HUES6 (cell line): Measurements from ENCODE around the gene SATB2.

Experiments
- H3K27ac ChIP-seq: 2 replicates; pipeline ENCODE4 v1.7.0; 2013; ENCODE audit warnings: low read depth, mild to moderate bottlenecking, low read length, inconsistent platforms
- H3K27me3 ChIP-seq: 2 replicates; pipeline ENCODE4 v1.6.1; 2013; ENCODE audit warnings: low read length; ENCODE audit not compliant: control insufficient read depth, insufficient read depth
- H3K36me3 ChIP-seq: 2 replicates; pipeline ENCODE4 v1.6.1; 2013; ENCODE audit warnings: low read length; ENCODE audit not compliant: control insufficient read depth, insufficient read depth
- H3K4me1 ChIP-seq: 2 replicates; pipeline ENCODE4 v1.6.1; 2013; ENCODE audit warnings: low read length; ENCODE audit not compliant: control insufficient read depth, insufficient read depth
- H3K4me3 ChIP-seq: 2 replicates; pipeline ENCODE4 v1.5.1; 2013; ENCODE audit warnings: low read depth, low read length
- H3K9ac ChIP-seq: one replicate; pipeline ENCODE4 v1.6.1; 2013; ENCODE audit warnings: mild to moderate bottlenecking, low read length
- H3K9me3 ChIP-seq: 2 replicates; pipeline ENCODE4 v1.6.1; 2013; ENCODE audit warnings: low read depth, low read length; ENCODE audit not compliant: control insufficient read depth, insufficient read depth

The SATB2 gene

GRCh38 chr2:199457147-199458008 is at the start of gene SATB2:
TSS of gene SATB2 (minus strand) at chr2:199457939. CDS start at chr2:199456037, 1,902 bp downstream.
- H3K27ac ChIP-seq = peak within 1 kb of the TSS; percentile 73; the same call in 1 of the 2 replicates
- peak within 1 kb of the TSS; percentile 90 for H3K9ac ChIP-seq
- peaks cover 39% of the 10 kb centered on the region for H3K27me3 ChIP-seq
- H3K4me3 ChIP-seq = peak within 1 kb of the TSS; percentile 93
- H3K4me1 ChIP-seq = peaks cover 17% of the 10 kb centered on the region
- H3K9me3 ChIP-seq = no peaks in the 10 kb centered on the region
- no peaks in the 10 kb centered on the region for H3K36me3 ChIP-seq

GRCh38 chr2:199505755-199506403 is 48.1 kb upstream of the SATB2 start:
- no peak overlapping the region for H3K27ac ChIP-seq
- no peaks in the 10 kb centered on the region for H3K27me3 ChIP-seq
- no peaks in the 10 kb centered on the region for H3K4me1 ChIP-seq
- no peak overlapping the region for H3K9ac ChIP-seq
- no peak overlapping the region for H3K4me3 ChIP-seq
- no peaks in the 10 kb centered on the region for H3K36me3 ChIP-seq
- H3K9me3 ChIP-seq = no peaks in the 10 kb centered on the region

- Histone ChIP-seq H3K4me1 (no peaks in the 10 kb centered on the region), H3K9ac (no peak overlapping the region), H3K36me3 (no peaks in the 10 kb centered on the region), H3K27me3 (no peaks in the 10 kb centered on the region), H3K27ac (no peak overlapping the region), H3K9me3 (no peaks in the 10 kb centered on the region), H3K4me3 (no peak overlapping the region)
These were observed 45.4 kb upstream of the SATB2 start for GRCh38 chr2:199503148-199503547.

DNA sequence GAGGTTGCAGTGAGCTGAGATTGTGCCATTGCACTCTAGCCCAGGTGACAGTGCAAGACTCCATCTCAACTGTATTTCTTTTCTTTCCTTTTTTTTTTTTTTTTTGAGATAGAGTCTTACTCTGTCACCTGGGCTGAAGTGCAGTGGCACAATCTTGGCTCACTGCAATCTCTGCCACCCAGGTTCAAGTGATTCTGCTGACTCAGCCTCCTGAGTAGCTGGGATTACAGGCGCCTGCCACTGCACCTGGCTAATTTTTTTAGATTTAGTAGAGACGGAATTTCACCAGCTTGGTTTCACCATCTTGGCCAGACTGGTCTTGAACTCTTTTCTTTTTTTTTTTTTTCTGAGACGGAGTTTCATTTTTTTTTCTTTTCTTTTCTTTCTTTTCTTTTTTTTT is 41.3 kb upstream of the SATB2 start:
- Histone ChIP-seq H3K27me3 (no peaks in the 10 kb centered on the region), H3K9me3 (no peaks in the 10 kb centered on the region)

GRCh38 chr2:199495147-199495546 is 37.4 kb upstream of the SATB2 start:
- Histone ChIP-seq H3K27ac (no peak overlapping the region), H3K9me3 (no peaks in the 10 kb centered on the region), H3K36me3 (no peaks in the 10 kb centered on the region), H3K9ac (no peak overlapping the region), H3K4me3 (no peak overlapping the region), H3K27me3 (no peaks in the 10 kb centered on the region), H3K4me1 (no peaks in the 10 kb centered on the region)

More for the DNA sequence above, 41.3 kb upstream of the SATB2 start:
- Histone ChIP-seq H3K4me3 (no peak overlapping the region), H3K36me3 (no peaks in the 10 kb centered on the region), H3K9ac (no peak overlapping the region), H3K27ac (no peak overlapping the region), H3K4me1 (no peaks in the 10 kb centered on the region)

DNA sequence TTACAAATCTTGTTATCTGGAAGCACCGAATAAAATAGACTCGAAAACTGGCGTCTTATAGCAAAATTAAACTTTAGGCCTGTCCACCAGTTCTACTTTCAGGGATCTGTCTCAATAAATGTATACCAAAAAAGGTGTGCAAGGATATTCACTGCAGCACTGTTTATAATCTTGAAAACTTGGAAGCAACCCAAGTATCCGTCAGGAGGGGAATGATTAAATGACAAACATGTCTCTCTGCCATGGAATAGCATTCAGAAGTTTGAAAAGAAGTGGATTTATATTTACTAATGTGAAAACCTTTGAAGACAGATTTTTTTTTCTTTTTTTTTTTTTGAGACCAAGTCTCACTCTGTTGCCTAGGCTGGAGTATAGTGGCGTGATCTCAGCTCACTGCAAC is 32.3 kb upstream of the SATB2 start:
- no peaks in the 10 kb centered on the region for H3K9me3 ChIP-seq
- H3K27ac ChIP-seq = no peak overlapping the region
- H3K9ac ChIP-seq = no peak overlapping the region
- H3K4me3 ChIP-seq = no peak overlapping the region
- peaks cover 3% of the 10 kb centered on the region for H3K4me1 ChIP-seq
- no peaks in the 10 kb centered on the region for H3K36me3 ChIP-seq
- no peaks in the 10 kb centered on the region for H3K27me3 ChIP-seq

- Histone ChIP-seq H3K9ac (no peak overlapping the region), H3K4me1 (peaks cover 3% of the 10 kb centered on the region), H3K27me3 (no peaks in the 10 kb centered on the region), H3K4me3 (no peak overlapping the region), H3K36me3 (no peaks in the 10 kb centered on the region), H3K9me3 (no peaks in the 10 kb centered on the region), H3K27ac (no peak overlapping the region)
These were observed 31.1 kb upstream of the SATB2 start for GRCh38 chr2:199488772-199489400.

DNA sequence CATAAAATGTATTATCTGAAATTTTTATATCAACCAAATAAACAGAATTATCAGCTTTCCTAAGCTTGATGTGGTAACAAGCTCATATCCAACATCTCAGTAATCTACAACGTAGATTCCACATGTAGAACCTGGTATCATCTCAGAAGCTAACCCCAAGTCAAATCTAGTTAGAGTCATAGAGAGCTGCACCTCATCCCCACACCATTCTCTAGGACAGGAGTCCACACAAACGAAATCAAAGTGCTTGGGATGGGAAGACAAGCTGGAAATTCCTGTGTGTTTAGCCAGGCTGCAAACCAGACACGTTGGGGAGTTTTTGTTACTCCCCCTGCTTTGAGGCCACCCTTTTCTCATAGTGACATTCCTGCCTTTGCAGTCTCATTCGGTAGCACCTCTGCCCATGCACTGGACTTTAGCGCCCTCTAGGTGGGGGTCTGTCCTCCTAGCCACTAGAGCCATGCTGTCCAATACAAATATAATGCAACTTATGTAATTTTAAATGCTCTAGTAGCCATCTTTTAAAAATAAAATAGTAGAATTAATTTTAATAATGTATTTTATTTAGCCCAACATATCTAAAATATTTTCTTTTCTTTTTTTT is 28.1 kb upstream of the SATB2 start:
- H3K27me3 ChIP-seq = no peaks in the 10 kb centered on the region
- peaks cover 3% of the 10 kb centered on the region for H3K4me1 ChIP-seq
- H3K27ac ChIP-seq = no peak overlapping the region
- H3K36me3 ChIP-seq = no peaks in the 10 kb centered on the region
- no peak overlapping the region for H3K9ac ChIP-seq
- no peaks in the 10 kb centered on the region for H3K9me3 ChIP-seq
- no peak overlapping the region for H3K4me3 ChIP-seq

- Histone ChIP-seq H3K27ac (no peak overlapping the region), H3K4me1 (peaks cover 3% of the 10 kb centered on the region)
These were observed 27.2 kb upstream of the SATB2 start for GRCh38 chr2:199484927-199485326.

DNA sequence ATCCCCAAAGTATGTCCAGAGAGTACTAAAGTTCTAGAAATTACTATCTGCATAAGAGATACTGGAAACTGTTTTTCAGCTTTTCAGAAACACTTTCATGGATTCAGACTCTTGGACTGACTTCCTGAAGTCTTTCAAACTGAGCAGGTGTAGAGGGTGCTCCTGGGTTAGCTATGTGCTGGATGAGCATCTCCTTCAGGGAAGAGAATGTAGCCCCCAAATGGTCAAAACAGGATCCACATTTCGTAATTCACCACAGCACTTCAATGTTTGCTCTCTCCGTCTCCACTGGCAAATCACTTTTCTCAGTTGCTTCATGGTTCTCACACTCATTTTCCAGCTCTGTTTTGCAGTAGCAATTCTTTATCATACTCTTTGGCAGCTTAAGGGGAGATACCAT is 23.2 kb upstream of the SATB2 start:
- Histone ChIP-seq H3K27ac (no peak overlapping the region), H3K9me3 (no peaks in the 10 kb centered on the region), H3K27me3 (peaks cover 7% of the 10 kb centered on the region), H3K4me3 (no peak overlapping the region), H3K9ac (no peak overlapping the region), H3K36me3 (no peaks in the 10 kb centered on the region), H3K4me1 (peaks cover 3% of the 10 kb centered on the region)

More at GRCh38 chr2:199484927-199485326, 27.2 kb upstream of the SATB2 start:
- Histone ChIP-seq H3K36me3 (no peaks in the 10 kb centered on the region), H3K27me3 (no peaks in the 10 kb centered on the region), H3K9ac (no peak overlapping the region), H3K4me3 (no peak overlapping the region), H3K9me3 (no peaks in the 10 kb centered on the region)
